Measurements from ENCODE around the gene BRF1.

- TF ChIP-seq CTCF (IDR thresholded peaks at IDR 0.05) (no peak), EZH2phosphoT487 (IDR thresholded peaks at IDR 0.05) (no peak), EZH2 (IDR thresholded peaks at IDR 0.05) (no peak)
Measured at GRCh38 chr14:105192866-105193731, 107.7 kb downstream of the BRF1 start.
